Epithelial cell of proximal tubule (primary cell): Measurements from ENCODE around the gene SRP72. TPM values are rescaled to one million over a fixed set of nuclear protein-coding genes. Genes with fewer than 3 reads are reported as not detected.
"Not testable (repeated sequence)": the region's sequence is repeated elsewhere in the genome, so short reads cannot be mapped to it uniquely, and the experiment has no call there.

Experiments used
- DNase-seq: peaks from one replicate; pipeline ENCODE4 v3.0.0-alpha.2; 2011; ENCODE audit warnings: low read depth
- H3K4me3 ChIP-seq: 2 replicates; pipeline ENCODE4 v1.5.1; 2011; ENCODE audit warnings: low read depth, mild to moderate bottlenecking, low read length
- CTCF ChIP-seq: conservative IDR thresholded peaks from 2 replicates; pipeline ENCODE4 v1.5.1; 2012; ENCODE audit warnings: low read depth, mild to moderate bottlenecking, low read length
- total RNA-seq: library from RNA; depleted of rRNA; stranded (reverse); fragments of >200 nt; gene quantifications from 2 replicates; pipeline ENCODE4 v1.2.3, GENCODE V29; 2015

The SRP72 gene
- total RNA-seq, 1 donor from 2014 or later: 66.5 TPM

GRCh38 chr4:56444719-56445118 is 22.7 kb upstream of the SRP72 start:
- no peak overlapping the region for H3K4me3 ChIP-seq
- no peak for DNase-seq
- TF ChIP-seq CTCF: no peak

GRCh38 chr4:56445699-56446098 is 21.7 kb upstream of the SRP72 start:
- DNase-seq: no peak
- no peak overlapping the region for H3K4me3 ChIP-seq
- TF ChIP-seq CTCF: no peak

GRCh38 chr4:56448301-56448700 is 19.1 kb upstream of the SRP72 start:
- H3K4me3 ChIP-seq: no peak overlapping the region
- DNase-seq: no peak
- TF ChIP-seq CTCF: no peak

- not testable (repeated sequence) for H3K4me3 ChIP-seq, DNase-seq
Observed at GRCh38 chr4:56449475-56449874, 17.9 kb upstream of the SRP72 start.

GRCh38 chr4:56450342-56450741 is 17.1 kb upstream of the SRP72 start:
- DNase-seq: no peak
- no peak for TF ChIP-seq CTCF

GRCh38 chr4:56460085-56460484 is 7.3 kb upstream of the SRP72 start:
- DNase-seq: no peak
- no peak for TF ChIP-seq CTCF
- H3K4me3 ChIP-seq: no peak overlapping the region

More at GRCh38 chr4:56450342-56450741, 17.1 kb upstream of the SRP72 start:
- no peak overlapping the region for H3K4me3 ChIP-seq

GRCh38 chr4:56462157-56462556 is 5.3 kb upstream of the SRP72 start:
- no peak overlapping the region for H3K4me3 ChIP-seq
- no peak for DNase-seq
- TF ChIP-seq CTCF: no peak

GRCh38 chr4:56463711-56464110 is 3.7 kb upstream of the SRP72 start:
- no peak for TF ChIP-seq CTCF
- no peak for DNase-seq

More at GRCh38 chr4:56463711-56464110, 3.7 kb upstream of the SRP72 start:
- H3K4me3 ChIP-seq: no peak overlapping the region
